Chondrocyte (in vitro differentiated cells): ENCODE results near the gene SLC18A3. TPM values are rescaled to one million over a fixed set of nuclear protein-coding genes. Genes with fewer than 3 reads are reported as not detected.

Experiments used
- DNase-seq: peaks from one replicate; pipeline ENCODE4 v3.0.0; 2021; ENCODE audit warnings: mixed read lengths, low spot score
- H3K27ac Mint-ChIP-seq: one replicate; pipeline ENCODE4 v1.8.0; 2021; ENCODE audit warnings: mild to moderate bottlenecking, moderate library complexity, mixed read lengths; ENCODE audit not compliant: unreplicated experiment
- H3K27me3 Mint-ChIP-seq: 2 replicates; pipeline ENCODE4 v1.8.0; 2021; ENCODE audit warnings: low read depth, mixed read lengths
- H3K36me3 Mint-ChIP-seq: 2 replicates; pipeline ENCODE4 v1.8.0; 2021; ENCODE audit warnings: low read depth, mixed read lengths
- H3K4me1 Mint-ChIP-seq: 2 replicates; pipeline ENCODE4 v1.8.0; 2021; ENCODE audit warnings: low read depth, mild to moderate bottlenecking, mixed read lengths
- H3K4me3 Mint-ChIP-seq: one replicate; pipeline ENCODE4 v1.8.0; 2021; ENCODE audit warnings: mild to moderate bottlenecking, moderate library complexity, mixed read lengths; ENCODE audit not compliant: unreplicated experiment
- H3K9me3 Mint-ChIP-seq: 2 replicates; pipeline ENCODE4 v1.8.0; 2021; ENCODE audit warnings: low read depth, mixed read lengths
- CTCF ChIP-seq: fragments of 200-600 bp; sonication (generic); IDR thresholded peaks from 2 replicates; pipeline ENCODE4 v1.5.0; 2021; ENCODE audit warnings: antibody characterized with exemption, mild to moderate bottlenecking, moderate library complexity
- total RNA-seq: library from RNA; stranded (reverse); gene quantifications from 3 replicates; pipeline ENCODE4 v1.2.1, GENCODE V29; 2021

Gene SLC18A3
- total RNA-seq, 1 donor from 2014 or later: not detected

GRCh38 chr10:49577182-49577925, 32.8 kb upstream of the SLC18A3 start:
- no peak for DNase-seq
- Mint-ChIP-seq H3K4me3 (no peak overlapping the region), H3K27me3 (no peaks in the 10 kb centered on the region), H3K36me3 (peaks cover 2% of the 10 kb centered on the region), H3K9me3 (peaks cover 10% of the 10 kb centered on the region), H3K4me1 (peaks cover 14% of the 10 kb centered on the region), H3K27ac (no peak overlapping the region)
- no peak for TF ChIP-seq CTCF

GRCh38 chr10:49578392-49578791, 31.7 kb upstream of the SLC18A3 start:
- H3K27ac Mint-ChIP-seq: no peak overlapping the region
- peaks cover 14% of the 10 kb centered on the region for H3K4me1 Mint-ChIP-seq
- H3K9me3 Mint-ChIP-seq: peaks cover 10% of the 10 kb centered on the region
- DNase-seq: no peak
- no peak overlapping the region for H3K4me3 Mint-ChIP-seq
- H3K36me3 Mint-ChIP-seq: peaks cover 2% of the 10 kb centered on the region
- TF ChIP-seq CTCF: no peak
- H3K27me3 Mint-ChIP-seq: no peaks in the 10 kb centered on the region

- no peak for DNase-seq
- no peak for TF ChIP-seq CTCF
- Mint-ChIP-seq H3K4me3 (no peak overlapping the region), H3K9me3 (peaks cover 10% of the 10 kb centered on the region), H3K27me3 (no peaks in the 10 kb centered on the region), H3K27ac (no peak overlapping the region), H3K4me1 (peaks cover 21% of the 10 kb centered on the region), H3K36me3 (peaks cover 2% of the 10 kb centered on the region)
Observed at GRCh38 chr10:49579621-49580020, 30.5 kb upstream of the SLC18A3 start.

- Mint-ChIP-seq H3K4me3 (no peak overlapping the region), H3K27ac (no peak overlapping the region), H3K27me3 (no peaks in the 10 kb centered on the region), H3K36me3 (no peaks in the 10 kb centered on the region), H3K4me1 (peaks cover 16% of the 10 kb centered on the region), H3K9me3 (peaks cover 2% of the 10 kb centered on the region)
- TF ChIP-seq CTCF: no peak
- DNase-seq: no peak
Observed at GRCh38 chr10:49585387-49585786, 24.7 kb upstream of the SLC18A3 start.

GRCh38 chr10:49587981-49588380, 22.1 kb upstream of the SLC18A3 start:
- no peak for DNase-seq
- Mint-ChIP-seq H3K27ac (no peak overlapping the region), H3K4me3 (no peak overlapping the region), H3K4me1 (peaks cover 17% of the 10 kb centered on the region), H3K9me3 (peaks cover 2% of the 10 kb centered on the region), H3K27me3 (no peaks in the 10 kb centered on the region), H3K36me3 (no peaks in the 10 kb centered on the region)
- no peak for TF ChIP-seq CTCF
